IMR-90 (cell line): Measurements from ENCODE around the gene CFAP61. TPM values are rescaled to one million over a fixed set of nuclear protein-coding genes. Genes with fewer than 3 reads are reported as not detected.

Source experiments
- ATAC-seq: fragments of 200-7000 bp; cut with Tn5 transposase; 2 replicates; pipeline ENCODE4 v1.9.1; 2020; ENCODE audit warnings: low read depth, mild to moderate bottlenecking, moderate library complexity
- BruUV-seq: library from RNA; stranded (reverse); fragments of 400-500 nt; replicated peaks from 2 replicates; lab custom pipeline; 2021; lab: Mats Ljungman, UMichigan
- CTCF ChIA-PET: fragments of 300-600 bp; formaldehyde crosslinking; extraction: SDS; loops from one replicate; lab custom pipeline; 2021; ENCODE audit warnings: antibody characterized with exemption; lab: Yijun Ruan, JAX
- POLR2A ChIA-PET: fragments of 300-600 bp; sonication (Branson Sonifier 250); formaldehyde crosslinking; loops from one replicate; lab custom pipeline; 2022; ENCODE audit warnings: antibody characterized with exemption; ENCODE audit not compliant: unreplicated experiment; lab: Charles Lee
- DNase-seq: peaks from one replicate; pipeline ENCODE4 v3.0.0; 2013
- H2AFZ ChIP-seq: replicated peaks from 2 replicates; pipeline ENCODE3; 2013; ENCODE audit warnings: low read length, mild to moderate bottlenecking; ENCODE audit not compliant: poor library complexity
- H2AK5ac ChIP-seq: 2 replicates; pipeline ENCODE4 v1.6.1; 2013; ENCODE audit warnings: low read depth, low read length, inconsistent platforms
- H2AK9ac ChIP-seq: replicated peaks from 2 replicates; pipeline ENCODE3; 2013; ENCODE audit warnings: mild to moderate bottlenecking, low read depth, low read length, moderate library complexity; ENCODE audit not compliant: poor library complexity
- H2BK120ac ChIP-seq: 2 replicates; pipeline ENCODE4 v1.6.1; 2013; ENCODE audit warnings: low read depth, low read length, inconsistent platforms
- H2BK15ac ChIP-seq: 3 replicates; pipeline ENCODE4 v1.6.1; 2013; ENCODE audit warnings: low read depth, low read length, inconsistent platforms
- H2BK20ac ChIP-seq: 2 replicates; pipeline ENCODE4 v1.6.1; 2013; ENCODE audit warnings: low read depth, mild to moderate bottlenecking, inconsistent platforms, low read length, moderate library complexity
- H2BK5ac ChIP-seq: 2 replicates; pipeline ENCODE4 v1.6.1; 2013; ENCODE audit warnings: mild to moderate bottlenecking, low read depth, low read length, inconsistent platforms; ENCODE audit not compliant: poor library complexity, severe bottlenecking
- H3K14ac ChIP-seq: replicated peaks from 2 replicates; pipeline ENCODE4 v1.6.1; 2013; ENCODE audit warnings: low read depth, low read length, inconsistent platforms
- H3K18ac ChIP-seq: 2 replicates; pipeline ENCODE4 v1.6.1; 2013; ENCODE audit warnings: low read depth, low read length, control low read depth
- H3K23ac ChIP-seq: 2 replicates; pipeline ENCODE4 v1.6.1; 2013; ENCODE audit warnings: low read depth, low read length, inconsistent platforms
- H3K27ac ChIP-seq: 2 replicates; pipeline ENCODE4 v1.5.1; 2013; ENCODE audit warnings: mild to moderate bottlenecking, control low read depth, low read length; ENCODE audit not compliant: insufficient read depth
- H3K27me3 ChIP-seq: 2 replicates; pipeline ENCODE4 v1.6.1; 2013; ENCODE audit warnings: low read length; ENCODE audit not compliant: control insufficient read depth, insufficient read depth
- H3K36me3 ChIP-seq: 2 replicates; pipeline ENCODE4 v1.6.1; 2013; ENCODE audit warnings: low read length, mixed read lengths; ENCODE audit not compliant: control insufficient read depth, insufficient read depth
- H3K4ac ChIP-seq: 2 replicates; pipeline ENCODE4 v1.6.1; 2013; ENCODE audit warnings: low read depth, low read length, inconsistent platforms
- H3K4me1 ChIP-seq: 2 replicates; pipeline ENCODE4 v1.6.1; 2013; ENCODE audit warnings: low read length, mixed read lengths; ENCODE audit not compliant: control insufficient read depth, insufficient read depth
- H3K4me2 ChIP-seq: 2 replicates; pipeline ENCODE4 v1.6.1; 2013; ENCODE audit warnings: low read depth, mild to moderate bottlenecking, control low read depth, low read length, moderate library complexity
- H3K4me3 ChIP-seq: 2 replicates; pipeline ENCODE4 v1.5.1; 2013; ENCODE audit warnings: low read depth, mild to moderate bottlenecking, control low read depth, low read length, moderate library complexity; ENCODE audit not compliant: insufficient read depth
- H3K56ac ChIP-seq: 2 replicates; pipeline ENCODE4 v1.6.1; 2013; ENCODE audit warnings: low read length, inconsistent platforms; ENCODE audit not compliant: insufficient read depth; ENCODE audit errors: extremely low read depth
- H3K79me1 ChIP-seq, 2 experiments: 2 replicates each; pipeline ENCODE4 v1.6.1; 2013; ENCODE audit warnings: low read length in 2 of 2, inconsistent platforms in 1 of 2, low read depth in 1 of 2
- H3K9ac ChIP-seq: 2 replicates; pipeline ENCODE4 v1.6.1; 2013; ENCODE audit warnings: low read depth, low read length, control low read depth
- H3K9me1 ChIP-seq: 2 replicates; pipeline ENCODE4 v1.6.1; 2013; ENCODE audit warnings: low read length, inconsistent platforms; ENCODE audit not compliant: insufficient read depth
- H3K9me3 ChIP-seq: 2 replicates; pipeline ENCODE4 v1.6.1; 2013; ENCODE audit warnings: low read length; ENCODE audit not compliant: control insufficient read depth, insufficient read depth
- H4K20me1 ChIP-seq: 2 replicates; pipeline ENCODE4 v1.6.1; 2013; ENCODE audit warnings: low read length, inconsistent platforms; ENCODE audit not compliant: insufficient read depth
- H4K5ac ChIP-seq: 2 replicates; pipeline ENCODE4 v1.6.1; 2013; ENCODE audit warnings: mild to moderate bottlenecking, low read depth, low read length, control low read depth
- H4K8ac ChIP-seq, 2 experiments: 2 replicates each; pipeline ENCODE4 v1.6.1; 2013; ENCODE audit warnings: low read depth in 2 of 2, low read length in 2 of 2, control low read depth in 1 of 2, inconsistent platforms in 1 of 2
- H4K91ac ChIP-seq: 2 replicates; pipeline ENCODE4 v1.6.1; 2013; ENCODE audit warnings: low read depth, low read length, inconsistent platforms; ENCODE audit not compliant: insufficient read depth
- BHLHE40 ChIP-seq: fragments of 150-350 bp; IDR thresholded peaks from 2 replicates; pipeline ENCODE4 v1.6.1; 2016; ENCODE audit warnings: mild to moderate bottlenecking, low read depth, low read length
- CEBPB ChIP-seq: IDR thresholded peaks from 2 replicates; pipeline ENCODE4 v1.6.1; 2012; ENCODE audit warnings: low read depth, low read length, improper control_type of control experiment
- CHD1 ChIP-seq: IDR thresholded peaks from 2 replicates; pipeline ENCODE4 v1.6.1; 2012; ENCODE audit warnings: low read depth, low read length, improper control_type of control experiment
- CTCF ChIP-seq: conservative IDR thresholded peaks from 2 replicates; pipeline ENCODE4 v1.5.1; 2012; ENCODE audit warnings: mild to moderate bottlenecking, low read depth, low read length, improper control_type of control experiment
- ELK1 ChIP-seq: fragments of 150-350 bp; IDR thresholded peaks from 2 replicates; pipeline ENCODE4 v1.6.1; 2016; ENCODE audit warnings: low read depth, mild to moderate bottlenecking, low read length, moderate library complexity, borderline replicate concordance
- FOS ChIP-seq: fragments of 150-350 bp; IDR thresholded peaks from 2 replicates; pipeline ENCODE4 v1.6.1; 2016; ENCODE audit warnings: low read depth, low read length
- MAFK ChIP-seq: IDR thresholded peaks from 2 replicates; pipeline ENCODE4 v1.6.1; 2012; ENCODE audit warnings: low read depth, low read length, improper control_type of control experiment
- MAZ ChIP-seq: IDR thresholded peaks from 2 replicates; pipeline ENCODE4 v1.6.1; 2012; ENCODE audit warnings: low read depth, mild to moderate bottlenecking, low read length, improper control_type of control experiment, moderate library complexity, borderline replicate concordance
- MXI1 ChIP-seq: IDR thresholded peaks from 2 replicates; pipeline ENCODE4 v1.6.1; 2012; ENCODE audit warnings: low read depth, mild to moderate bottlenecking, low read length, moderate library complexity, borderline replicate concordance
- RAD21 ChIP-seq: IDR thresholded peaks from 2 replicates; pipeline ENCODE4 v1.6.1; 2012; ENCODE audit warnings: low read length, improper control_type of control experiment
- RCOR1 ChIP-seq: IDR thresholded peaks from 2 replicates; pipeline ENCODE4 v1.6.1; 2012; ENCODE audit warnings: mild to moderate bottlenecking, low read length, improper control_type of control experiment; ENCODE audit not compliant: insufficient replicate concordance
- SMC3 ChIP-seq: fragments of 150-350 bp; IDR thresholded peaks from 2 replicates; pipeline ENCODE4 v1.6.1; 2016; ENCODE audit warnings: low read depth, mild to moderate bottlenecking, antibody characterized with exemption, low read length, moderate library complexity
- WGBS, 2 experiments: methylation state at CpG; one replicate each; pipeline versions ENCODE4 v1.1.5 to v1.1.7; 2013; ENCODE audit warnings: missing lambda C conversion rate in 2 of 2; ENCODE audit not compliant: insufficient read length in 1 of 2; ENCODE audit errors: extremely low coverage in 2 of 2; 5-methylcytosine and 5-hydroxymethylcytosine counted together
- dilution Hi-C: fragments of 300-500 bp; cut with HindIII; formaldehyde crosslinking; loops from one replicate; pipeline ENCODE4 v1.14.3; 2018; ENCODE audit warnings: low sequenced_read_pairs; ENCODE audit not compliant: unreplicated experiment
- in situ Hi-C: fragments of 300-500 bp; cut with MboI; formaldehyde crosslinking; loops from 3 replicates; pipeline ENCODE4 v1.14.3; 2019; ENCODE audit warnings: low sequenced_read_pairs, inconsistent platforms, mixed read lengths
- intact Hi-C: fragments of 100-400 bp; cut with micrococcal nuclease; formaldehyde crosslinking; loops from 2 replicates; pipeline ENCODE4 v1.10.0; 2022
- polyA plus RNA-seq, 3 experiments: library from polyadenylated mRNA; depleted of rRNA; stranded (reverse); fragments of >200 nt; gene quantifications; 2 replicates each; pipeline ENCODE4 v1.2.3, GENCODE V29; 2012; ENCODE audit warnings: low replicate concordance in 1 of 3
- total RNA-seq: library from RNA; depleted of rRNA; stranded (reverse); fragments of >200 nt; gene quantifications from 2 replicates; pipeline ENCODE4 v1.2.3, GENCODE V29; 2012

CFAP61 gene
- total and polyA plus RNA-seq, 2 of the 4 experiments (the other 2 are of a cell fraction): 0.07 TPM; not detected in 1

DNA sequence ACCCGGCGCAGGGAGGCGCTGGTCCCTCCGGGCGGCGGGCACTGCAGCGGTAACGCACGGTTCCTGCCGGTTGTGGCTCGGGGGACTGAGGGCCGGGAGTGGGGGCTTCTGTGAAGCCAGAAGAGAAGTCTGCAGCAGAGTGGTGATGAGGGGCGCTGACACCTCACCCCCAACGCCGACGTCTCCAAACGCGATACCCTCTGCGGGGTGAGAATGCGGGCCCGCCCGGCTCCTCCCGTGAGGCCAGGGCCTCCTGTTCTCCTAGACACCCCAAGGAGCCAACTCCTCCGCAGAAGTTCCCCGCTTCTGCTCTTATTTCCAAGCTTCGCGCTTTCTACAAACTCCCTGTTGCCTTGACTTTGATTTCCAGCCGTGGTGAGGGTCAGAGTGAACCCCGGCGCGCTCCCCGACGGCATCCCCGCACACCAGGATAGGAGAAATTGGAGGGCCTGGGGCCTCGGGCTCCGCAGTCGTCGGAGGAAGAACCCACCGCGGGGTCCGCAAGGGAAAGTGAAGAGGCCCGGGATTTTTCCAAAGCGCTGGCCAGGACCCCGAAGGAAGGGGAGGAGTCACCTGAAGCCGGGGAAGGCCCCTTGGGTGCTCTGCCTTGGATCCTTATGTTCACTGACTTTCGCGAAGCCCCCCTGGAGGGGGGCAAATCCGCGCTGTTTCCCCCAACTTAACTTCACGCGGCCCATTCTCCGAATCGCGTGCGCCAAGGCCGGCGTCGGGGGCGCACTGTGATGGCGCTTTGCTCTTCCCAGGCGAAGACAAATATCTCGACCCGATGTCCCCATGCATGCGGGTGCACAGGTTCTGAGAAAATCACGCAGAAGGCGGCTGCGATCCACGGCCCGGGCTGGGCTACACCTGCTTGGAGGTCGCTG, 312.5 kb downstream of the CFAP61 start (continued):
- TF ChIP-seq MAFK (no peak), RAD21 (no peak), MAZ (no peak)

- no CpG with 5 or more reads among the region's 18 CpGs for WGBS, 2 experiments
- CTCF ChIA-PET: no interaction called here
- no peak for TF ChIP-seq CTCF
- TF ChIP-seq RCOR1: no peak
- TF ChIP-seq ELK1: no peak
- TF ChIP-seq SMC3: no peak
- no peak for TF ChIP-seq MXI1
- TF ChIP-seq BHLHE40: no peak
- TF ChIP-seq FOS: no peak
- TF ChIP-seq MAFK: no peak
- TF ChIP-seq RAD21: no peak
- TF ChIP-seq CEBPB: no peak
- TF ChIP-seq CHD1: no peak
These were observed 313.3 kb downstream of the CFAP61 start for GRCh38 chr20:20365480-20366161.

More at GRCh38 chr20:20365480-20366161, 313.3 kb downstream of the CFAP61 start:
- Histone ChIP-seq H4K20me1 (no peaks in the 10 kb centered on the region), H2AK5ac (no peak overlapping the region), H4K91ac (no peak overlapping the region), H3K4me2 (no peak overlapping the region), H2AFZ (no peak overlapping the region), H2BK15ac (no peak overlapping the region), H3K14ac (no peak overlapping the region), H4K8ac (no peak overlapping the region), H3K23ac (no peak overlapping the region), H3K9me3 (peaks cover 3% of the 10 kb centered on the region; the same call in 1 of the 2 replicates), H3K56ac (no peak overlapping the region), H3K9me1 (no peaks in the 10 kb centered on the region), H2BK20ac (no peak overlapping the region), H3K4me3 (no peak overlapping the region), H2BK120ac (no peak overlapping the region), H3K36me3 (no peaks in the 10 kb centered on the region), H4K5ac (no peak overlapping the region), H3K9ac (no peak overlapping the region), H2AK9ac (no peak overlapping the region), H3K27me3 (peaks cover 92% of the 10 kb centered on the region), H3K18ac (no peak overlapping the region), H3K79me1 (no peaks in the 10 kb centered on the region), H3K4me1 (peaks cover 2% of the 10 kb centered on the region; the same call in 1 of the 2 replicates), H2BK5ac (no peak overlapping the region), H3K27ac (no peak overlapping the region), H3K4ac (no peak overlapping the region)
- dilution Hi-C loops: no loop called here
- POLR2A ChIA-PET: no interaction called here
- intact Hi-C loops: no loop called here
- DNase-seq (no peak), ATAC-seq (no peak)
- in situ Hi-C loops: no loop called here
- no TSS peak for BruUV-seq
